Activated CD8-positive, alpha-beta memory T cell treated with anti-CD3 and anti-CD28 coated beads for 4 hours (primary cell): ENCODE results near the gene GGNBP2.
"Not testable (repeated sequence)": the region's sequence is repeated elsewhere in the genome, so short reads cannot be mapped to it uniquely, and the experiment has no call there.

Source experiments
- DNase-seq, 2 donors: peaks; one replicate each; pipeline ENCODE4 v3.0.0-alpha.2; 2020; ENCODE audit warnings: low read depth in 2 of 2

GGNBP2 gene

DNA sequence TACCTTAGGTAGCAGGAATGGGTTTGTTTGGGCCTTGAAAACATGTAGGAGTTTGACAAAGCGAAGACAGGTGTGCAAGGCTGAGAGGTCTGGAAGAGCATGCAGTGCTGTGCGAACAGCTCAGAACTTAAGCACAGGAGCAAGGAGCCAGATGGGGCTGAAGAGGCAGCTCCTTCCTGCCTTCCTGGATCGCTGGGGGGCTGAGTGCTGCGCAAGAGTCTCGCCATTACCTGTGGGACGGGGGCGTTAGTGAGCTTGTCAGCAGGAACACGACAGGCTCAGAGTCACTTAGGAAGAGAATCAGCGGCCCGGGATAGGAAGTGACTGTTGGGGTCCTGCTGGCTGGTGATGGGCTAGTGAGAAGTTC is 56.2 kb downstream of the GGNBP2 start:
- DNase-seq = no peak

- peak; percentile 87 to 88 for DNase-seq
These were observed 56.7 kb downstream of the GGNBP2 start, which contains the start of gene MRM1 for GRCh38 chr17:36601303-36602029. Gene MRM1 (plus strand): TSS chr17:36601583. CDS start chr17:36601811, 228 bp downstream.

- no peak for DNase-seq
These were observed 57.5 kb downstream of the GGNBP2 start for GRCh38 chr17:36602030-36602748.

GRCh38 chr17:36602924-36603384 is 58.2 kb downstream of the GGNBP2 start:
- DNase-seq = peak; percentile 48 to 59

GRCh38 chr17:36605028-36605427 is 60.3 kb downstream of the GGNBP2 start:
- DNase-seq = not testable (repeated sequence)

DNA sequence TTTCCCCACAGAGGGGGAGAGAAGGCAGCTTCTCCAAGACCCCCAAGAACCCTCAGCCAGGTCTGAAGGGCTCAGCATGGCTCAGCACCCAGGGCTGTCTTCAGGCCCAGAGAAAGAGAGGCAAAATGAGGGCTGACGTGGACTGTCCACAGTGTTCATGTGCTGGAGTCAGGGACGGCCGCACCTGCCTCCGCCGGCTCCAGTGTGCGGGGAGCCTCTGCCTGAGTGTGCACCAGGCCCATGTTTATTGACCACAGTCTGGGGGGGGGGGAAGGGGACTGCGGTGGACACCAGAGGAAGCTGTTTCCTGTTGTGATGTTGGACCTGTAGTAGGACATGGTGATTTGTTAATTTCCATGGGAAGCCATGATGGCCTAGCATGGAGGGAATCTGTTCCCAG is 63.6 kb downstream of the GGNBP2 start:
- no peak for DNase-seq

DNA sequence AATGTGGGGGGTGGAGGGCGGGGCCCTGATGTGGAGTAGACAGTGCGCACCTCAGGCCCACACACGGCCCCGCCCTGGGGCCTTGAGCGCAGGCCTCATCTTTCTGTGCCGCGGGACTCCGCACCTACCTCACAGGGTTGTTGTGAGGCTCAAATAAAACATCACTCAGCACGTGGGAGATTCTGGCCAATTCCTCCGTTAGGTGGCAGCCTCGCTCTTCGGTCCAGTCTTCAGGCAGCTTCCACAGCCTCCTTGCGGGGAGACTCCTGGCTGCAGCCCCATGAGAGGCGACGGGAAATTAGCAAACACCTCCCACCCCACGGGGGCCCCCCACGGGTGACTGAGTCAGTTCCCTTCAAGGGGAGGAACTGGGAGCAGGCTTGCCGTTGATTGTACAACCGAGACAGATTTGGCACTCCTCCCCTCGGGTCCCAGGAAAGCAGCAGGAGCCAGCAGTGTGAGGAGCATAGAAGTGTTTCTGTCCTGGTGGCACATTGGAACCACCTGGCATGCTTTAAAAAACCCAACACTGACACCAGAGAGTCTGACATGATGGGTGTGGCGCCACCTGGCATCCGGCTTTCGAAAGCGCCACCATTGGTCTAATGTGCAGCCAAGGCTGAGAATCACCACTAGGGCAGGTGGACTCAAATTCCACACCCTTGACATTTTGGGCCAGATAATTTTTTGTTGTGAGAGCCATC is 64.2 kb downstream of the GGNBP2 start:
- no peak for DNase-seq

DNA sequence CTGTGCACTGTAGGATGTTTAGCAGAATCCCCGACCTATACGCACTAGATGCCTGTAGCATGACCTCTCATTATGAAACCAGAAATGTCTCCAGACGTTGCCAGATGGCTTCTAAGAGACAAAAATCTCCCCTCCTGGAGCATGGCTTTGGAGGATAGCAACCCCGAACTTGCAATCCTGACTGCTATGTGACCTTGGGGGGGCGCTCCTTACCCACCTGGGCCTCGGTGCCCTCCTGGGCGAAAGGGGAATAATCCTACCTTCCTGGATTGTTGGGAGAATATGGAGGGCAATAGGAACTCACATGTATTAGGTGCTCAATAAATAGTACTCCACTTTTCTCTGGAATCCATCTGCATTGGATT is 64.8 kb downstream of the GGNBP2 start:
- DNase-seq = no peak

DNA sequence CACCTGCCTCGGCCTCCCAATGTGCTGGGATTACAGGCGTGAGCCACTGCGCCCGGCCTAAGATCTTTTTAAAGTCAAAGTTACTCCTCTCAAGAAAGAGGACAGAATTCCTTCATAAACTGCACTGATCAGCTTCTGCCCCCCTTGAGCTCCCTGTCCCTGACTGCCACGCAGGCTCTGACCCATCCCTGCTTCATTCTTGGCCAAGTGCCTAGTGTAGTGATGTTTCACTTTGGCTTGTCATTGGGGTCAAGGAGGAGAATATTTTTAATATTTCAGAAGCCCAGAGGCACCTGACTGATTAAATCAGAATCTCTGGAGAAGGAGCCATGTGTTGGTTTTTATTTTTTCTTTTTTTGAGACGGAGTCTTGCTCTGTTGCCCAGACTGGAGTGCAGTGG is 65.8 kb downstream of the GGNBP2 start:
- no peak for DNase-seq

GRCh38 chr17:36611345-36612072 is 66.8 kb downstream of the GGNBP2 start:
- no peak for DNase-seq

- DNase-seq = no peak
These were observed 67.6 kb downstream of the GGNBP2 start for GRCh38 chr17:36612323-36612722.

DNA sequence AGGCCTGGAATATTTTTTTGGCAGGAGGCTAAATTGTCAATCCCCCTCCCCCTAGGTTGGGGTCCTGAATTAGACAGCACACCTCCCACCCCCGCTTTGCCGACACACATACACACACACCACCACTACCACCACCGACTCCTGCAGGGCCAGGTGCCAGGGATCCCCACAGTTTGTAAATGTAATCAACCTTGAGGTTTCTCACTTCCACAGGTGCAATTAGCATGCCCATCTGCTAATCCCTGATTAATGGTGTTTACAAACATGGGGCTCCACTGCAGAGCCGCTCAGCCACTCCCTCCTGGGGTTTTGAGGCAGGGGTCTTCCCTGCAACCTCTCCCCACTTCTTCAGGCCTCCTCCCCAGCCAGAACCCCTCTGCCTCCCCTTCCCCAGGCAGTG is 68.4 kb downstream of the GGNBP2 start:
- DNase-seq = no peak

DNA sequence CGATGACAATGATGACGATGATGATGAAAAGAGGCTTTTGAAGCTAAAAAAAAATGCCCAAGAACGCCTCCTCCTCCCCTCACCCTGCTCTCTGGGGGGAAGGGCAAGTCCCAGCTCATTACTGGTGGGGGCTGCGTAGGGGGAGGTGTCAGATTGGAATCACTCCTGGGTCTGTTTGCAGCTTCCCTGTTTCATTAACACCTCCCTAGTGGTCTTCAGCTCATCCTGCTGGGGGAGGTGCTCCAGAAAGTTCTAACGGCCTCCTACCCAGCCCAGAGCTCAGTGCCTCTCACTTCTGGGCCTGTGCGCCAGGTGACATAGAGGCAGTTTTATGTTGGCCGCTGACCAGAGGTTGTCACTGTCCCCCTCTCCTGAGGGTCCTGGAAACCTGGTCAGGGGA is 69.4 kb downstream of the GGNBP2 start:
- no peak for DNase-seq

- DNase-seq = no peak
These were observed 70.2 kb downstream of the GGNBP2 start for GRCh38 chr17:36614933-36615332.

DNA sequence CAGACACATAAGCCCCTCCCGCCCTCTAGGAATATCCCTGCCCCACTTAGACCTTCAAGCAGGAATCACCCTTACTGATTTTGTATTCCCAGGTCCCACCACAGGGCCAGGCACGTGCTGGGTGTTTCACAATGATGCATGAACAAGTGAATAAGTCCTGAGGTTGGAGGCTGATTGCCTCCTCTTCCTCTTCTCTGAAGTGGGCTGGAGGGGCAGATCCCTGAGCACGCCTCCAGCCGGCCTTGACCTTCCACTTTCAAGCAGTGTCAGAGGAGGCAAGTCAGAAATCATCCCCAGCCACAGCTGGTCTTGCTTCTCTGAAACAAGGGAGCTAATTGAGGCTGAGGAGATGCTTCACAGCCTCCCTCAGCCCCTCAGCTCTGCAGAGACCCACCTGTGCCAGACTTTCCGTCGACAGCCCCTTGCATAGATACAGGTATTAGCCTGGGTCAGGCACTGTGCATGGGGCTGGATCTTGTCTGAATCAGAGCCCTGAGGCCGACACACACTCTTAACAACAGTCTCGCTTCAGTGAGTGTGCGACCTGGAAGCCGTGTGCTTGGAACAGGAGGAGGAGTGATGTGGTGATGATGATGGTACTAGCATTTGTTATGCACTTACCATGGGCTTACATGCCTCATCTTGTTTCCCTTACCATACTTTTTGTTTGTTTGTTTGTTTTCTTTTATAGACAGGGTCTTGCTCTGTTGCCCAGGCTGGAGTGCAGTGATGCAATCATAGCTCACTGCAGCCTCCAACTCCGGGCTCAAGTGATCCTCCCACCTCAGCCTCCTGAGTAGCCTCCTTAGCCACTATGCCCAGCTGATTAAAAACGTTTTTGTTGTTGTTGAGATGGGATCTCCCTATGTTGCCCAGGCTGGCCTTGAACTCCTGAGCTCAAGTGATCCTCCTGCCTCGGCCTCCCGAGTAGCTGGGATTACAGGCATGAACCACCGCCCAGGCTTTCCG is 71.6 kb downstream of the GGNBP2 start:
- DNase-seq = no peak

GRCh38 chr17:36617773-36618172 is 73.1 kb downstream of the GGNBP2 start:
- DNase-seq = no peak

GRCh38 chr17:36623281-36623680 is 78.6 kb downstream of the GGNBP2 start:
- DNase-seq = no peak

GRCh38 chr17:36625188-36625587 is 80.5 kb downstream of the GGNBP2 start:
- no peak for DNase-seq

- DNase-seq = no peak
These were observed 82.4 kb downstream of the GGNBP2 start for GRCh38 chr17:36627101-36627500.

DNA sequence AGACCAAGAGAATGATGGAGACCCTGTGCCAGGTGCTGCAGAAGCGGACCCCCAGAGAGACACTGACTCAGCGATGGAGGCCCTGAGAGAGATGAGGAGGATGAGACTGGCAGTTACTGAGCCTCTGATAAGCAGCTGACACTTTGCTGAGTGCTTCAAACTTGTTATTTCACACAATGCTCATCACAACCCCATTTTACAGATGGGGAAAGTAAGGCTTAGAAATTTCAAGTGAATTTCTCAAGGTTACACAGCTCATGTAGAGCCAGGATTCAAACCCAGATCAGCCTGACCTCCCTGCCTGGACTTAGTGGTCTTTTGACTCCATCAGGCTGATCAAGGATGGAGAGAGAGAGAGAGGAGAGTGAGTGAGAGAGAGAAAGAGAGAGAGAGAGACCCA is 83.9 kb downstream of the GGNBP2 start:
- no peak for DNase-seq
